Calu3 (cell line): Measurements from ENCODE around the gene HEBP1. TPM values are rescaled to one million over a fixed set of nuclear protein-coding genes. Genes with fewer than 3 reads are reported as not detected.

Experiments used
- BruUV-seq: library from RNA; stranded (reverse); fragments of 400-500 nt; replicated peaks from 2 replicates; lab custom pipeline; 2021; lab: Mats Ljungman, UMichigan
- CTCF ChIA-PET: fragments of 300-600 bp; sonication (Branson Sonifier 250); formaldehyde crosslinking; loops from one replicate; lab custom pipeline; 2022; ENCODE audit warnings: antibody characterized with exemption; lab: Charles Lee
- DNase-seq: peaks from one replicate; pipeline ENCODE4 v3.0.0; 2022
- H3K27ac Mint-ChIP-seq: one replicate; pipeline ENCODE4 v1.8.0; 2022; ENCODE audit warnings: mixed read lengths; ENCODE audit not compliant: unreplicated experiment
- H3K27me3 Mint-ChIP-seq: one replicate; pipeline ENCODE4 v1.8.0; 2022; ENCODE audit warnings: mixed read lengths; ENCODE audit not compliant: unreplicated experiment
- H3K36me3 Mint-ChIP-seq: one replicate; pipeline ENCODE4 v1.8.0; 2022; ENCODE audit warnings: mild to moderate bottlenecking, moderate library complexity, mixed read lengths; ENCODE audit not compliant: insufficient read depth, unreplicated experiment
- H3K4me1 Mint-ChIP-seq: one replicate; pipeline ENCODE4 v1.8.0; 2022; ENCODE audit warnings: mild to moderate bottlenecking, low read depth, mixed read lengths; ENCODE audit not compliant: unreplicated experiment
- H3K4me3 Mint-ChIP-seq: one replicate; pipeline ENCODE4 v1.8.0; 2022; ENCODE audit warnings: mild to moderate bottlenecking, low read depth, moderate library complexity, mixed read lengths; ENCODE audit not compliant: unreplicated experiment
- H3K9me3 Mint-ChIP-seq: one replicate; pipeline ENCODE4 v1.8.0; 2022; ENCODE audit warnings: low read depth, mixed read lengths; ENCODE audit not compliant: unreplicated experiment
- intact Hi-C: fragments of 100-400 bp; cut with micrococcal nuclease; formaldehyde crosslinking; loops from one replicate; pipeline ENCODE4 v1.10.0; 2022; ENCODE audit not compliant: unreplicated experiment
- total RNA-seq: library from RNA; stranded (reverse); gene quantifications from 2 replicates; pipeline ENCODE4 v1.2.3, GENCODE V29; 2022
- TF ChIP-seq, protein P1 (sequence below): fragments of 200-600 bp; IDR thresholded peaks from one replicate; pipeline ENCODE4 v1.8.0; 2022; ENCODE audit warnings: antibody characterized with exemption; ENCODE audit not compliant: unreplicated experiment

Gene HEBP1
- total RNA-seq, 1 experiment from 2014 or later, result 10.6 TPM

GRCh38 chr12:13027508-13027907 lies 27.4 kb upstream of the HEBP1 start:
- intact Hi-C loops, result no loop called here
- H3K27me3 Mint-ChIP-seq, result peaks cover 43% of the 10 kb centered on the region
- CTCF ChIA-PET, result no interaction called here
- TF ChIP-seq, protein P1, sequence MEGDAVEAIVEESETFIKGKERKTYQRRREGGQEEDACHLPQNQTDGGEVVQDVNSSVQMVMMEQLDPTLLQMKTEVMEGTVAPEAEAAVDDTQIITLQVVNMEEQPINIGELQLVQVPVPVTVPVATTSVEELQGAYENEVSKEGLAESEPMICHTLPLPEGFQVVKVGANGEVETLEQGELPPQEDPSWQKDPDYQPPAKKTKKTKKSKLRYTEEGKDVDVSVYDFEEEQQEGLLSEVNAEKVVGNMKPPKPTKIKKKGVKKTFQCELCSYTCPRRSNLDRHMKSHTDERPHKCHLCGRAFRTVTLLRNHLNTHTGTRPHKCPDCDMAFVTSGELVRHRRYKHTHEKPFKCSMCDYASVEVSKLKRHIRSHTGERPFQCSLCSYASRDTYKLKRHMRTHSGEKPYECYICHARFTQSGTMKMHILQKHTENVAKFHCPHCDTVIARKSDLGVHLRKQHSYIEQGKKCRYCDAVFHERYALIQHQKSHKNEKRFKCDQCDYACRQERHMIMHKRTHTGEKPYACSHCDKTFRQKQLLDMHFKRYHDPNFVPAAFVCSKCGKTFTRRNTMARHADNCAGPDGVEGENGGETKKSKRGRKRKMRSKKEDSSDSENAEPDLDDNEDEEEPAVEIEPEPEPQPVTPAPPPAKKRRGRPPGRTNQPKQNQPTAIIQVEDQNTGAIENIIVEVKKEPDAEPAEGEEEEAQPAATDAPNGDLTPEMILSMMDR, result no peak
- no peak overlapping the region for H3K27ac Mint-ChIP-seq
- no TSS peak for BruUV-seq
- H3K36me3 Mint-ChIP-seq, result no peaks in the 10 kb centered on the region
- no peaks in the 10 kb centered on the region for H3K9me3 Mint-ChIP-seq
- no peaks in the 10 kb centered on the region for H3K4me1 Mint-ChIP-seq
- DNase-seq, result no peak
- H3K4me3 Mint-ChIP-seq, result no peak overlapping the region

GRCh38 chr12:13027032-13027431 lies 27.0 kb upstream of the HEBP1 start:
- Mint-ChIP-seq H3K27ac (no peak overlapping the region), H3K27me3 (peaks cover 48% of the 10 kb centered on the region), H3K9me3 (no peaks in the 10 kb centered on the region), H3K4me1 (no peaks in the 10 kb centered on the region), H3K4me3 (no peak overlapping the region), H3K36me3 (no peaks in the 10 kb centered on the region)
- DNase-seq, result no peak
- CTCF ChIA-PET, result no interaction called here
- BruUV-seq, result no TSS peak
- TF ChIP-seq, protein P1, result no peak
- intact Hi-C loops, result no loop called here

GRCh38 chr12:13026286-13026685 lies 26.2 kb upstream of the HEBP1 start:
- intact Hi-C loops, result no loop called here
- H3K9me3 Mint-ChIP-seq, result no peaks in the 10 kb centered on the region
- no TSS peak for BruUV-seq

DNA sequence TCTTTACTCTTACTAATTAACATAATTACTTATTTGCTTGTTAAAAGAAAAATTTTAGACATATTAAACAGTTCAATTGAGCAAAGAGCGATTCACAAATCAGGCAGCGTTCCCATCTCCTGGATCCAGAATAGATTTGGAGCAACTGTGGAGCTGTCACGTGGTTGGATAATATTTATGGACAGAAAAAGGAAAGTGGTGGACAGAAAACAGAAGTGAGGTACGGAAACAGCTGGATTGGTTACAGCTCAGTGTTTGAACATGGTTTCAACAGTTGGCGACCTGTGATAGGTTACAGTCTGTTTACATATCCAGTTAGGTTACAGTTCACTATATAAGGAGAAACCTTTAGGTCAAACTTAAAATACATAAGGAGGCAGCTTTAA lies 24.5 kb upstream of the HEBP1 start:
- no TSS peak for BruUV-seq
- CTCF ChIA-PET, result no interaction called here
- Mint-ChIP-seq H3K9me3 (no peaks in the 10 kb centered on the region), H3K36me3 (no peaks in the 10 kb centered on the region), H3K27me3 (peaks cover 73% of the 10 kb centered on the region), H3K4me3 (no peak overlapping the region), H3K4me1 (no peaks in the 10 kb centered on the region), H3K27ac (no peak overlapping the region)
- no peak for DNase-seq
- TF ChIP-seq, protein P1, result no peak
- intact Hi-C loops, result no loop called here

More at GRCh38 chr12:13026286-13026685, 26.2 kb upstream of the HEBP1 start:
- no peak overlapping the region for H3K27ac Mint-ChIP-seq
- no peak overlapping the region for H3K4me3 Mint-ChIP-seq
- DNase-seq, result no peak
- TF ChIP-seq, protein P1, result no peak
- H3K4me1 Mint-ChIP-seq, result no peaks in the 10 kb centered on the region
- H3K27me3 Mint-ChIP-seq, result peaks cover 55% of the 10 kb centered on the region
- CTCF ChIA-PET, result no interaction called here
- H3K36me3 Mint-ChIP-seq, result no peaks in the 10 kb centered on the region
